HepG2 (cell line): ENCODE results near the gene F2RL3. TPM values are rescaled to one million over a fixed set of nuclear protein-coding genes. Genes with fewer than 3 reads are reported as not detected.

Source experiments
- ATAC-seq: fragments of 200-7000 bp; cut with Tn5 transposase; 3 replicates; pipeline ENCODE4 v1.9.1; 2020; ENCODE audit warnings: mild to moderate bottlenecking, moderate library complexity
- BruUV-seq: library from RNA; stranded (reverse); fragments of 400-500 nt; replicated peaks from 2 replicates; lab custom pipeline; 2021; lab: Mats Ljungman, UMichigan
- CTCF ChIA-PET: fragments of 300-600 bp; formaldehyde crosslinking; extraction: SDS; loops from one replicate; lab custom pipeline; 2021; ENCODE audit warnings: low total read pairs, inconsistent platforms, low intra/inter-chr PET ratio; lab: Yijun Ruan, JAX
- POLR2A ChIA-PET: fragments of 350-600 bp; sonication (Branson Sonifier 250); formaldehyde crosslinking; loops from one replicate; lab custom pipeline; 2020; ENCODE audit warnings: antibody characterized with exemption, inconsistent platforms; lab: Yijun Ruan, JAX
- DNase-seq: peaks from one replicate; pipeline ENCODE4 v3.0.0-alpha.2; 2015; ENCODE audit warnings: low spot score
- FAIRE-seq: peaks from 3 replicates; lab custom pipeline; 2011; peaks lifted over from hg19 to GRCh38; lab: Jason Lieb, UNC
- H2AFZ ChIP-seq: one replicate; pipeline ENCODE4 v1.6.1; 2011; ENCODE audit warnings: low read length, inconsistent platforms
- H3K27ac ChIP-seq: fragments of 300-600 bp; 3 replicates; pipeline ENCODE4 v1.8.0; 2011; ENCODE audit warnings: mixed run types, mild to moderate bottlenecking, mixed read lengths, low read length, inconsistent platforms; ENCODE audit not compliant: insufficient read depth; ENCODE audit errors: extremely low read length
- H3K27me3 ChIP-seq, 2 experiments: fragments of 200-600 bp in 1 of 2; 2 replicates in 1 of 2; 3 replicates in 1 of 2; pipeline versions ENCODE4 v1.6.0 to v1.8.0; 2011; ENCODE audit warnings: low read length in 2 of 2, mild to moderate bottlenecking in 2 of 2, moderate library complexity in 2 of 2, inconsistent platforms in 1 of 2; ENCODE audit not compliant: insufficient read depth in 2 of 2, control insufficient read depth in 1 of 2
- H3K36me3 ChIP-seq, 2 experiments: fragments of 200-600 bp in 1 of 2; replicated peaks in 1 of 2; 2 replicates in 1 of 2; 3 replicates in 1 of 2; pipeline versions ENCODE4 v1.5.1 to v1.8.0; 2011; ENCODE audit warnings: low read length in 2 of 2, inconsistent platforms in 1 of 2; ENCODE audit not compliant: insufficient read depth in 2 of 2, control insufficient read depth in 1 of 2
- H3K4me1 ChIP-seq: 2 replicates; pipeline ENCODE4 v1.5.1; 2012; ENCODE audit warnings: low read length, inconsistent platforms; ENCODE audit not compliant: insufficient read depth
- H3K4me2 ChIP-seq: 2 replicates; pipeline ENCODE4 v1.6.0; 2011; ENCODE audit warnings: low read depth, low read length, inconsistent platforms
- H3K4me3 ChIP-seq, 3 experiments: fragments of 200-600 bp in 1 of 3; sonication (generic), shearing (Covaris generic) in 1 of 3; replicated peaks in 1 of 3; 2 replicates each; pipeline ENCODE4 v1.5.1; 2011 to 2016; ENCODE audit warnings: low read length in 3 of 3, inconsistent platforms in 2 of 3, low read depth in 2 of 3, mild to moderate bottlenecking in 2 of 3, control low read depth in 1 of 3, mixed read lengths in 1 of 3; ENCODE audit not compliant: insufficient read depth in 1 of 3
- H3K79me2 ChIP-seq: one replicate; pipeline ENCODE4 v1.6.1; 2011; ENCODE audit warnings: low read length, inconsistent platforms; ENCODE audit not compliant: insufficient read depth
- H3K9ac ChIP-seq: 2 replicates; pipeline ENCODE4 v1.6.0; 2011; ENCODE audit warnings: mild to moderate bottlenecking, low read depth, low read length, inconsistent platforms; ENCODE audit not compliant: insufficient read depth
- H3K9me3 ChIP-seq: 2 replicates; pipeline ENCODE4 v1.5.1; 2012; ENCODE audit warnings: mild to moderate bottlenecking, low read length
- H4K20me1 ChIP-seq: 2 replicates; pipeline ENCODE4 v1.6.0; 2011; ENCODE audit warnings: inconsistent platforms, mild to moderate bottlenecking, low read length, moderate library complexity; ENCODE audit not compliant: insufficient read depth
- AKNA ChIP-seq: sonication (generic); formaldehyde crosslinking; IDR thresholded peaks from 2 replicates; pipeline ENCODE4 v1.4.0; 2020; ENCODE audit warnings: missing genetic modification reagents, borderline replicate concordance
- ATAD3A ChIP-seq: sonication (generic); formaldehyde crosslinking; IDR thresholded peaks from 2 replicates; pipeline ENCODE4 v1.4.0; 2020; ENCODE audit warnings: missing genetic modification reagents
- EED ChIP-seq: sonication (generic); formaldehyde crosslinking; IDR thresholded peaks from 2 replicates; pipeline ENCODE4 v1.5.0; 2020; ENCODE audit warnings: mild to moderate bottlenecking, missing genetic modification reagents
- GABPB1 ChIP-seq: IDR thresholded peaks from 2 replicates; pipeline ENCODE4 v1.6.1; 2016; ENCODE audit warnings: mild to moderate bottlenecking, missing genetic modification reagents, moderate library complexity, missing compliant biosample characterization
- HNRNPL ChIP-seq: fragments of 200-400 bp; formaldehyde crosslinking; IDR thresholded peaks from 2 replicates; pipeline ENCODE4 v1.6.1; 2017; ENCODE audit warnings: mild to moderate bottlenecking, low read depth, low read length
- POLR2G ChIP-seq: fragments of 200-400 bp; formaldehyde crosslinking; IDR thresholded peaks from 2 replicates; pipeline ENCODE4 v1.6.1; 2018; ENCODE audit warnings: mild to moderate bottlenecking, low read depth, low read length, moderate library complexity
- SOX13 ChIP-seq, 3 experiments: fragments of 450-650 bp in 1 of 3; sonication (generic) in 1 of 3; formaldehyde crosslinking in 1 of 3; IDR thresholded peaks in 2 of 3; conservative IDR thresholded peaks in 1 of 3; 2 replicates each; pipeline versions ENCODE4 v1.5.0 to v1.6.1; 2016 to 2020; ENCODE audit warnings: antibody characterized with exemption in 1 of 3, mild to moderate bottlenecking in 1 of 3, missing compliant biosample characterization in 1 of 3, missing genetic modification reagents in 1 of 3, moderate library complexity in 1 of 3
- SOX5 ChIP-seq: IDR thresholded peaks from 2 replicates; pipeline ENCODE4 v1.6.1; 2016; ENCODE audit warnings: borderline replicate concordance
- SOX6 ChIP-seq, 2 experiments: fragments of 450-650 bp in 1 of 2; sonication (generic) in 1 of 2; formaldehyde crosslinking in 1 of 2; IDR thresholded peaks; 2 replicates each; pipeline versions ENCODE4 v1.4.0 to v1.6.1; 2017 to 2020; ENCODE audit warnings: antibody characterized with exemption in 1 of 2, mild to moderate bottlenecking in 1 of 2, missing genetic modification reagents in 1 of 2
- ZNF274 ChIP-seq: sonication (generic); formaldehyde crosslinking; IDR thresholded peaks from 2 replicates; pipeline ENCODE4 v1.5.1; 2020; ENCODE audit warnings: mild to moderate bottlenecking, missing genetic modification reagents
- ZNF513 ChIP-seq: sonication (generic); formaldehyde crosslinking; conservative IDR thresholded peaks from 2 replicates; pipeline ENCODE4 v1.5.0; 2020; ENCODE audit warnings: missing genetic modification reagents
- WGBS: methylation state at CpG from one replicate; pipeline ENCODE4 v1.1.6; 2017; ENCODE audit warnings: low lambda C conversion rate; 5-methylcytosine and 5-hydroxymethylcytosine counted together
- in situ Hi-C: cut with HindIII; loops from 2 replicates; pipeline ENCODE4 v1.10.0; 2017; ENCODE audit warnings: low pct_unique_long_range_greater_than_20kb; ENCODE audit not compliant: extremely low pct_ligation_motif_present
- intact Hi-C: fragments of 100-400 bp; cut with micrococcal nuclease; formaldehyde crosslinking; loops from one replicate; pipeline ENCODE4 v1.10.0; 2022; ENCODE audit not compliant: unreplicated experiment
- polyA plus RNA-seq, 8 experiments: library from polyadenylated mRNA; depleted of rRNA in 3 of 8; stranded (reverse) in 7 of 8; unstranded in 1 of 8; fragments of >200 nt; fragmentation: Illumina TruSeq in 4 of 8; extraction: Trizol in 4 of 8; gene quantifications; 2 replicates each; pipeline versions ENCODE4 v1.2.1 to v1.2.3, GENCODE V29; 2011 to 2016; ENCODE audit warnings: low read depth in 4 of 8, missing spikeins in 1 of 8, mixed read lengths in 1 of 8; ENCODE audit not compliant: insufficient read depth in 1 of 8
- total RNA-seq, 5 experiments: library from RNA; depleted of rRNA; stranded (reverse); fragments of >200 nt; fragmentation: Illumina TruSeq; extraction: Trizol; gene quantifications; 2 replicates each; pipeline ENCODE4 v1.2.3, GENCODE V29; 2016; ENCODE audit warnings: low read depth in 1 of 5

The F2RL3 gene
- total and polyA plus RNA-seq, 2 of the 13 experiments (the other 11 are each of a cell fraction or from before 2014, with no cell fraction given) = not detected

- H3K4me2 ChIP-seq = no peak overlapping the region
- POLR2A ChIA-PET = no interaction called here
- DNase-seq = peak; percentile 18
- peaks cover 4 to 42% of the 10 kb centered on the region in 2 experiments; a peak in 4 of 5 replicates for H3K27me3 ChIP-seq
- H3K9me3 ChIP-seq = no peaks in the 10 kb centered on the region
- peaks cover 59% of the 10 kb centered on the region for H3K4me1 ChIP-seq
- no peak overlapping the region for H3K27ac ChIP-seq
- intact Hi-C loops (no loop called here), in situ Hi-C loops (no loop called here)
- CTCF ChIA-PET = no interaction called here
- H2AFZ ChIP-seq = no peak overlapping the region
- BruUV-seq = no TSS peak
- no peaks in the 10 kb centered on the region for H4K20me1 ChIP-seq
- H3K79me2 ChIP-seq = no peaks in the 10 kb centered on the region
- FAIRE-seq = no peak
- H3K9ac ChIP-seq = no peak overlapping the region
- H3K36me3 ChIP-seq = no peaks in the 10 kb centered on the region
- no peak overlapping the region for H3K4me3 ChIP-seq
- TF ChIP-seq SOX13 (IDR thresholded peaks at IDR 0.05) (no peak), SOX13 (CRISPR knock-in tag; conservative IDR thresholded peaks at IDR 0.05 in 1 of 2, IDR thresholded peaks at IDR 0.05 in 1 of 2) (peak in 1 of 2 experiments; percentile 67; a peak in 2 of 4 replicates), SOX6 (IDR thresholded peaks at IDR 0.05) (no peak), SOX6 (CRISPR knock-in tag; IDR thresholded peaks at IDR 0.05) (peak; percentile 52), HNRNPL (0 out of 2 replicates have a peak, but pooled peaks have one; percentile 50), SOX5 (CRISPR knock-in tag) (peak; percentile 51; the same call in 1 of the 2 replicates), POLR2G (no peak)
- WGBS = 76% methylated on average over 9 of the region's 12 CpGs
- ATAC-seq = peak; percentile 5; the same call in 2 of the 3 replicates
These were observed 3.0 kb downstream of the F2RL3 start for GRCh38 chr19:16891696-16892382.

- H3K36me3 ChIP-seq = no peaks in the 10 kb centered on the region
- H3K4me2 ChIP-seq = no peak overlapping the region
- intact Hi-C loops = no loop called here
- ChIA-PET POLR2A (no interaction called here), CTCF (no interaction called here)
- peaks cover 53% of the 10 kb centered on the region for H3K4me1 ChIP-seq
- no peak overlapping the region for H2AFZ ChIP-seq
- ATAC-seq (no peak), FAIRE-seq (no peak), DNase-seq (no peak)
- 17% methylated on average over 1 of the region's 4 CpGs for WGBS
- no peaks in the 10 kb centered on the region for H3K79me2 ChIP-seq
- no peaks in the 10 kb centered on the region for H4K20me1 ChIP-seq
- peaks cover 4 to 42% of the 10 kb centered on the region in 2 experiments; a peak in 4 of 5 replicates for H3K27me3 ChIP-seq
- no peaks in the 10 kb centered on the region for H3K9me3 ChIP-seq
- H3K27ac ChIP-seq = no peak overlapping the region
- no peak overlapping the region for H3K9ac ChIP-seq
- BruUV-seq = no TSS peak
- no peak overlapping the region for H3K4me3 ChIP-seq
- in situ Hi-C loops = no loop called here
- no peak for TF ChIP-seq AKNA (CRISPR knock-in tag)
- TF ChIP-seq ZNF274 (CRISPR knock-in tag) = no peak
- no peak for TF ChIP-seq GABPB1 (CRISPR knock-in tag)
- no peak for TF ChIP-seq ZNF513
- no peak for TF ChIP-seq ATAD3A
- TF ChIP-seq EED (CRISPR knock-in tag) = no peak
These were observed 3.6 kb downstream of the F2RL3 start for GRCh38 chr19:16892436-16892835.
